H54 (cell line): ENCODE results near the gene FAM13A.

Experiments used
- DNase-seq: peaks from one replicate; pipeline ENCODE4 v3.0.0; 2011; ENCODE audit warnings: low spot score, mixed read lengths; ENCODE audit not compliant: insufficient read length
- FAIRE-seq: peaks from 3 replicates; lab custom pipeline; 2011; peaks lifted over from hg19 to GRCh38; lab: Jason Lieb, UNC
- POLR2A ChIP-seq: IDR thresholded peaks from 2 replicates; pipeline ENCODE4 v1.6.1; 2011; ENCODE audit warnings: low read depth, mild to moderate bottlenecking, low read length

FAM13A gene

DNA sequence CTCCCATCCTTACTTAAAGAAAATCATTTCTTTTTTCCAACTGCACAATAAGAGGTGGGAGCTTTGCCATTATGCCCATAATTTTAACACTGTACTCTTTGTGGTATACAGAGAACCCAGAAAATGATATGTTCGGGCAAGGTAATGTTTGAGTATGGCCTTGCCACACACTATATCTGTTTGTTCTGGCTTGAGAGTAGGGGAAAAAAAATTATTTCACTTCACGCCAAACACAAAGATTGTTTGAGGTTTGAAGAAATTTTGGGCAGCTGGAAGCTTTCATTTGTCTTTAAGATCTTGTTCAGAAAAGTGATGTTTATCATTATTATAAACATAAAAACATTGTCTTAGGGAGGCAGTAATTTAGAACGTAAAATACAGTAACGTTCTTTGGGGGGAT is 244.0 kb downstream of the FAM13A start:
- DNase-seq (no peak), FAIRE-seq (no peak)
- TF ChIP-seq POLR2A = no peak

GRCh38 chr4:88812420-88812819 is 244.6 kb downstream of the FAM13A start:
- no peak for DNase-seq
- no peak for TF ChIP-seq POLR2A
- FAIRE-seq = no peak

DNA sequence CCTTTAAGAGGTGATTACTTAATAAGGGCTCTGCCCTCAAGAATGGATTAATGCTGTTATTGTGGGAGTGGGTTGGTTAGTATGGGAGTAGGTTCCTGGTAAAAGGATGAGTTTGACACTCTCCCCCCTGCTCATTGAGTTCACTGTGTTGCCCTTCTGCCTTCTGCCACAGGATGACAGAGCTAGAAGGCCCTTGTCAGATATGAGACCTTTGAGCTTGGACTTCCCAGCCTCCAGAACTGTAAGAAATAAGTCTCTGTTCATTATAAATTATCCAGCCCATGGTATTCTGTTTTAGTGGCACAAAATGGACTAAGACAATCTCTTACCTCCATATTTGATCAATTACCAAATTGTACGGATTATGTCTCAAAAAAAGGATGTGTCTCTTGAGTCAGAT is 245.1 kb downstream of the FAM13A start:
- TF ChIP-seq POLR2A = no peak
- FAIRE-seq = no peak
- no peak for DNase-seq

- DNase-seq (no peak), FAIRE-seq (no peak)
- TF ChIP-seq POLR2A = no peak
These were observed 246.7 kb downstream of the FAM13A start for GRCh38 chr4:88810325-88810724.

DNA sequence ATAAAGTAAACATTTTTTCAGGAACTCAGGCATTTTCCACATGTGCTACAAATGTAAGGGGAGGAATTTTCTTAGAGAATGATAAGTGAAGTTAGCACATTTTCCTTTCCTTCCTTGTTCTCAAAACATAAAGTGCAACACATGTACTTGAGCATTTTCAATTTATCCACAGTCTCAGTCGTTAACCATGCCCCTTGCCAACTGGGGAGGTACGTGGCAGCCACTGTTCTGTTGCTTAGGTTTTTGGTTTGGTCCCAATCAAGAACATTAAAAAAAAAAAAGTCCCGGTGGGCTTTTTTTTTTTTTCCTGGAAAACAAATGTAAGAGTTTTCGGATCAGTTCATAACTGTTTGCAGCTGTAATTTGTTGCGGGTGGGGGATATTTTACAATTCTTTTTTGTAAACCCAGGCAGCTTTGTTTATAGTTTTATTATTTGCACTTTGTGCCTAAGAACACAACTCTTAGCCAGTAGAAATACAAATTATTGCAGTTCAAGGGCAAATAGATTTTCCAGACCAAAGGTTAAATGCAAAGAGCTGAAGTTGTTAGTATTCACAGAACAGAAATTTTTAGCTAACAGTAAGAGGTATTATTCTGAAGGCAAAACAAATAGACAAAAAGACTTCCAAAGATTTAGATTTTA is 247.3 kb downstream of the FAM13A start:
- no peak for FAIRE-seq
- TF ChIP-seq POLR2A = no peak

DNA sequence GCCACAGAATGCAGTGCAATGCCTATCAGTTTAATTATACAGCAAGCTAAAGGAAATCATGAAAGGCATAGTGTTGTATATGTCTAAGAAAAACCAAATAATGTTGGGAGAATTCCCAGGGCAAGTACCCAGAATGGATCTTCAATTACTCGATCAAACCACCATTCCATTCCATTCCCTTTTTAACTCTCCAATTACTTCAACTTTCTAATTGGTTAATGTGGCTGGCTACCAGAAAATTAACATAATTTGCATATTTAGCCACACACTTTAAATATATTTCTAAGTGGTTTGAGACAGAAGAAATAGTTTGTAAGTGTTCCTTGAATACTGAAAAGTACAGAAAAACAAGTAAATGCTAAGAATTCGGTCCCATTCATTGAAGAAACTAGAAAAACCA is 247.9 kb downstream of the FAM13A start:
- no peak for DNase-seq
- no peak for TF ChIP-seq POLR2A
- FAIRE-seq = no peak

More for the DNA sequence above, 247.3 kb downstream of the FAM13A start:
- no peak for DNase-seq

GRCh38 chr4:88807499-88807898 is 249.5 kb downstream of the FAM13A start:
- no peak for FAIRE-seq
- no peak for DNase-seq
- no peak for TF ChIP-seq POLR2A

- TF ChIP-seq POLR2A = no peak
- no peak for DNase-seq
- no peak for FAIRE-seq
These were observed 252.8 kb downstream of the FAM13A start for GRCh38 chr4:88804234-88804633.

- no peak for TF ChIP-seq POLR2A
- DNase-seq (peak; percentile 2), FAIRE-seq (no peak)
These were observed 253.3 kb downstream of the FAM13A start for GRCh38 chr4:88803600-88804096.

GRCh38 chr4:88802585-88803286 is 254.2 kb downstream of the FAM13A start:
- no peak for DNase-seq
- no peak for FAIRE-seq
- TF ChIP-seq POLR2A = no peak

GRCh38 chr4:88802138-88802537 is 254.8 kb downstream of the FAM13A start:
- FAIRE-seq (no peak), DNase-seq (no peak)
- TF ChIP-seq POLR2A = no peak

- TF ChIP-seq POLR2A = no peak
- DNase-seq (no peak), FAIRE-seq (no peak)
These were observed 257.1 kb downstream of the FAM13A start for GRCh38 chr4:88799900-88800299.

- DNase-seq = no peak
- FAIRE-seq = no peak
- TF ChIP-seq POLR2A = no peak
These were observed 259.3 kb downstream of the FAM13A start for GRCh38 chr4:88797725-88798124.

DNA sequence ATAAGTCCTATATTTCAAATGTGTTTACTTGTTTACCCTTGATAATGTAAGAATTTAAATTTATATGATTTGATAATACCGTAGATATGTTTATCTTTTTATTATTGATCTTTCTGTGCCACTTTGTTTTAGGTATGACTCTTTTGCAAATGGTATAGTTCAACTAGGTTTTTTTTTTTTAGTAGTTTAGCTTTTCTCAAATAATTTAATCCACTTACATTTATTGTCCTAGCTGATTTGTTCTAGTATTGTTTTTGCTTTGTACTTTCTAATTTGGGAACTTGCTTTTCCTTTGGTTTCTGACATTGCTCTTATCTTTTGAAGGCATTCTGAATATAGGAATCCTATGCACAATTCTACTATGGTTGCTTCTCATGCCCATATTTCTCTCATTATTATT is 260.4 kb downstream of the FAM13A start:
- DNase-seq (no peak), FAIRE-seq (no peak)
- TF ChIP-seq POLR2A = no peak

- FAIRE-seq (no peak), DNase-seq (no peak)
- no peak for TF ChIP-seq POLR2A
These were observed 262.0 kb downstream of the FAM13A start for GRCh38 chr4:88794952-88795351.
